ENCODE results near the gene ADCY4.
"Not testable (repeated sequence)": the region's sequence is repeated elsewhere in the genome, so short reads cannot be mapped to it uniquely, and the experiment has no call there.

The ADCY4 gene

GRCh38 chr14:24366721-24367513 is 32.0 kb upstream of the ADCY4 start:
- FAIRE-seq: no peak

DNA sequence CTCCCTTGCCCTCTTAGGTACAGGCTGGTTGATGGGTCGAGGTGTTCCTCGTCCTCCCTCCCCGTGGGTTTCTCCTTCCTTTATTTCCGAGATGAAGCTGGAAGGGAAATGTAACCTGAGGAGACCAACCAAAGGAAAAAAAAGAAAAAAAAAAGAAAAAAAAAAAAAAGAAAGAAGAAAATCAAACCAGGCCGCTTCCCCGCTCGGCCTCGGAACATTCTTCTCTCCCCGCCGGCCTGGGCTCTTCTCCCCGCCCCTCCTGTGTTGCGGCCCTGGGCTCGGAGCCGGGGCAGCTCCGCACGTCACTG is 31.5 kb upstream of the ADCY4 start:
- no peak for FAIRE-seq

DNA sequence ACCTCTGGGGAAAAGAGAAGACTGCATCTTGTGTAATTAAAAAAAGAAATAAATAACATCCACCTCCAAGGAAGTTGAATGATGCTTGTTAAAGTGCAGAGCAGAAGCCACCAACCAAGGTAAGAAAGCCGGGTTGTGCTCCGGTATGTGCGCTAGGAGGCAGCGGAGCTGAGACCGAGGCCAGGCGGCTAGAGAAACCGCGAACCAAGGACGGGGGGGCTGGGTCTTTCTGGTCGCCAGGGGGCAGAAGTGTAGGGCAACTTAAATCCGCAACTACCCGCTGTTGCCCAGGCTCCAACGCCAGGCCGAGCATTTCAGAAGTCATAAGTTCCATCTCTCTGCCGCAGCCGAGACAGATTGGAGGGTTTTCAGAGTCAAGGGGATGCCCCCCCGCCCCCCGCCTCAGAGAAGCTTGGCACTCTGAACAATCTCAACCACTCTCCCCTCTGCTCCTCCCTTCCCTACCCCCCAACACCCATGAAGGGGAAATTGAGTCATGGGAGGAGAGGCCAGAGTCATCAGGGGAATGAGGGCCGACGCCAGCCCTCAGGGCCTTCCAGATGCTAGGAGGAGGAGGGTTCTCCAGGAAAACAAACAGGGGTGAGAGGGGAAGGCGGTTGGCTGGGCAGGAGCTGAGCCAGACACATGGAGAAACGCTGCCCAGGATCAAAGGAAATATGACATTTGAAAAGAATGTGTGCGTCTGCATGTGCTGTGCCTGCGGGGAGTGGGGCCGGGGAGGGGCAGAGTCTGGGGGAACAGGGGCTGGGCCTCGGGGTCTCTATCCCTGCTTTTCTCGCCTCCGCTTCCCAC is 30.9 kb upstream of the ADCY4 start:
- no peak for FAIRE-seq

GRCh38 chr14:24364841-24365240 is 30.0 kb upstream of the ADCY4 start:
- no peak for FAIRE-seq

DNA sequence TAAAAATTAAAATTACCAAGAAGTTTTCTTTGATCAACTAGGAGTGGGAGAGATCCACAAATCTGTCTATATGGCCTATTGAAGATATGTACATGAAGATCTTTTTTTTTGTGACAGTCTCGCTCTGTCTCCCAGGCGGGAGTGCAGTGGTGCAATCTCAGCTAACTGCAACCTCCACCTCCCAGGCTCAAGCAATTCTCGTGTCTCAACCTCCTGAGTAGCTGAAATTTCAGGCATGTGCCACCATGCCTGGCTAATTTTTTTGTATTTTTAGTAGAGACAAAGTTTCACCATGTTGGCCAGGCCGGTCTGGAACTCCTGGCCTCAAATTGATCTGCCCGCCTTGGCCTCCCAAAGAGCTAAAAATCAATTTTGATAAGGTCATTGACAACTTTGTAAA is 28.5 kb upstream of the ADCY4 start:
- FAIRE-seq: no peak

DNA sequence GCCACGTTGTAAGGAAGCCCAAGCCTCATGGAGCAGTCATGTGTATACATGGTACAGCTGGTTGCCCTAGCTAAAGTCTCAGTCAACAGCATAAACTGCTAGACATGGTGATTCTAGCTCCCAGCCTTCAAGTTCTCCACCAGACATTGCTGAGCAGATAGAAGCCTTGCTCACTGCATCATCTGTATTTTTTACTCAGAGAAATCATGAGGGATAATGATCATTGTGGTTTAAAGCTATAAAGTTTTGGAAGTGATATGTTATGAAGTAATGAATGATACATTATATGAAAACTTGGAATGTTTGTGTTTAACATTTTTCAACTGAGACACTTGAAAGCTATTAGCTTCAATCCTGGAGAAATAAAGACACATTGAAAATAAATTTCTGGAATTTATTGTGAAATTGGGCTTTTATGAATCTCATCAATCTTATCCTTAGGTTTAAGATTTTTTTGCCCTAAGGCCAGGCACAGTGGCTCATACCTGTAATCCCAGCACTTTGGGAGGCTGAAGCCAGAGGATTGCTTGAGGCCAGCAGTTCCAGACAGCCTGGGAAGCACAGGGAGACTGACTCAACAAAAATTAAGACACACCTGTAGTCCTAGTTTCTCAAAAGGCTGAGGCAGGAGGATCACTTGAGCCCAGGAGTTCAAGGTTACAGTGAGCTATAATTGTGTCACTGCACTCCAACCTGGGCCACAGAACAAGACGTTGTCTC is 27.5 kb upstream of the ADCY4 start:
- FAIRE-seq: no peak

GRCh38 chr14:24361326-24361725 is 26.5 kb upstream of the ADCY4 start:
- no peak for FAIRE-seq

DNA sequence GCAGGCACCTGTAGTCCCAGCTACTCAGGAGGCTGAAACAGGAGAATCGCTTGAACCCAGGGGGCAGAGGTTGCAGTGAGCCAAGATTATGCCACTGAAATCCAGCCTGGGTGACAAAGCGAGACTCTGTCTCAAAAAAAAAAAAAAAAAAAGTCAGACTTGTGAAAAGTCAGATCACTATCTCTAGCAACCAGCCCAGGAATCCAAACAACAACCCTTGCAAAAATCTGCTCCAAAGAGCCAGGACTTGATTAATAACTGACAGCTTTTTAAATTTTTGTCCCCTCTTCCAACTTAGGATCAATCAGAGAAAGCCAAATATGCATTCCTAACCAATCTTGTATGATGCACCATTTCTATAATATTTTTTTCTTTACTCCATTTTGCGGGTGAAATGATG is 25.4 kb upstream of the ADCY4 start:
- FAIRE-seq: no peak

GRCh38 chr14:24356208-24356607 is 21.3 kb upstream of the ADCY4 start:
- FAIRE-seq: no peak

GRCh38 chr14:24355009-24355408 is 20.1 kb upstream of the ADCY4 start:
- FAIRE-seq: no peak

DNA sequence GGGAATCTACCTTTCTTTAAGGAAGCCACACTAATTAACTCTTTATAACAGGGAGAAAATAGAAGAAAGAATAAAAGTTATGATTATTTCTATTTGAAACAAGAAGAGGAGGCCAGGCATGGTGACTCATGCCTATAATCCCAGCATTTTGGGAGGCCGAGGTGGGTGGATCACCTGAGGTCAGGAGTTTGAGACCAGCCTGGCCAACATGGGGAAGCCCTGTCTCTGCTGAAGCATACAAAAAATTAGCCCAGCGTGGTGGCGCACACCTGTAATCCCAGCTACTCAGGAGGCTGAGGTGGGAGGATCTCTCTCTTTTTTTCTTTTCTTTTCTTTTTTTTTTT is 19.6 kb upstream of the ADCY4 start:
- FAIRE-seq: not testable (repeated sequence)

DNA sequence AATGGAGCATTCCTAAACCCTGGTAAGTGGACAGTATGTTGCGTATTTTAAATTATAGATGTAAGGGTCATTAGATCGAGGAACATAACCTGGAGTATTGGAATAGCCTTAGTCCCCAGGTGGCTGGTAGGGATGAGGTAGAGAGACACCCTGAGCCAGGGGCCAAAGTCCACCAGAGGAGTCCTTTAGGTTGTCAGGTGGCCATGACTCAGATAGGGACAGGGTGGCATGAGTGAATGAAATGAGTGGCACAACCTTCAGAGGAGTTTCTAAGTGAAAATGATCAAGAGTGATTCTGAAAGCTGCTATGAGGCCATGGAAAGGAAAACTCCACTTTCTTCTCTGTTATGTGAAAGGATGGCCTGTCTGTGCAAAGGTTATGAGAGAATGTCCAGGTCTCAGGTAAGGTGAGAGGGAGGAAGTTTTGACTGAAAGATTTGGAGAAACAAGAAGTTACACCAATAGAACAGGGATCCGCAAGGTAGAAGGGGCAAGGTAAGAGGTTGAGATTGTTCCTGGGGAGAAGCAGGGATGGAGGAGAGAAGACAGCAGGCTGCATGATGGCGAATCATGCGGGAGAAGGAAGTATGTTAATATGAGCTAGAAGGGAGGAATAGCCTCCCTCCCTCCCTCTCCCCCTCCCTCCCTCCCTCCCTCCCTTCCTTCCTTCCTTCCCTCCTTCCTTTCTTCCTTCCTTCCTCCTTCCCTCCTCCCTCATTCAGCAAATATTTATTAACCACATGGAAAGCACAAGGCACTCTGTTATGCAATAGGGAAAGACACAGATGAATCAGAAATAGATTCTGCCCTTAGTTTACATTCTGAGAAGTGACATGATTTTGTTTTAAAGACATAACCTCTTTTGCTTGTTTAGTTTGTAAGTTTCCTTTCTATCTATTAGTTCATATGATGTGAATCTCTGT is 18.9 kb upstream of the ADCY4 start:
- FAIRE-seq: no peak

- FAIRE-seq: no peak
These were observed 16.6 kb upstream of the ADCY4 start for GRCh38 chr14:24351517-24351916.

GRCh38 chr14:24349742-24350141 is 14.9 kb upstream of the ADCY4 start:
- FAIRE-seq: no peak

- FAIRE-seq: no peak
These were observed 13.3 kb upstream of the ADCY4 start for GRCh38 chr14:24348186-24348585.

GRCh38 chr14:24347134-24347533 is 12.3 kb upstream of the ADCY4 start:
- FAIRE-seq: no peak

DNA sequence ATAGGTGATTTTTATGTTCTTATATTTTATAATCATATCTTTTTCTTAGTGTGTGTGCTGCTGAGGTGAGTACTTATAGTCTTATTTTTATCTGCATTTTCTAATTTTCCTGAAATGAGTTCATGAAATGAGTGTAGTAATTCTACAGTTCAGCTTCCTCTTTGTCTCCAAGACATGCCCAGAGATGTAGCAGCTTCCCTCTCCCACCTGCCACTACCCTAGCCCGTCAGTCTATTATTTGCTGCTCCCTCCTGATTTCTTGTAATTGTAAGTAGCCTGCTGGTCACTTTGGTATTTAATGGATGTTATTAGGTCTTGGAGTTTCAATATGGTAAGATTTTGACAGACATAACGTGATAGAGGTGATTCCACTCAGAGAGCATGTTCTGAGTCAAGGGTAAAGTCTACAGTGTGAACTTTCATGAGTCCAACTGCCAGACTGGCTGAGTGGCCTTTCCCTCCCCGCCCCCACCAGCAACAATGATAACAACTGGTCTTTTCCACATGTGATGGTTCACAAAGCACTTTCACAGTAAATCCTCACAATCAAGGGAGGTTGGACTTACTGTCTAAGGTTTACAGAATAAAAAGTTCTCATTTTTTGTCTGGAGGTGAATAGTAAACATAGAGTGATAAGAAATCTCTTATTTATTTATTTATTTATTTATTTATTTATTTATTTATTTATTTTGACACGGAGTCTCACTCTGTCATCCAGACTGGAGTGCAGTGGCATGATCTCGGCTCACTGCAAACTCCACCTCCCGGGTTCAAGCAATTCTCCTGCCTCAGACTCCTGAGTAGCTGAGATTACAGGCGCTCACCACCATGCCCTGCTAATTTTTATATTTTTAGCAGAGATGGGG is 9.2 kb upstream of the ADCY4 start:
- FAIRE-seq: no peak

- FAIRE-seq: no peak
These were observed 8.0 kb upstream of the ADCY4 start for GRCh38 chr14:24342889-24343288.

GRCh38 chr14:24340606-24341005 is 5.7 kb upstream of the ADCY4 start:
- no peak for FAIRE-seq

DNA sequence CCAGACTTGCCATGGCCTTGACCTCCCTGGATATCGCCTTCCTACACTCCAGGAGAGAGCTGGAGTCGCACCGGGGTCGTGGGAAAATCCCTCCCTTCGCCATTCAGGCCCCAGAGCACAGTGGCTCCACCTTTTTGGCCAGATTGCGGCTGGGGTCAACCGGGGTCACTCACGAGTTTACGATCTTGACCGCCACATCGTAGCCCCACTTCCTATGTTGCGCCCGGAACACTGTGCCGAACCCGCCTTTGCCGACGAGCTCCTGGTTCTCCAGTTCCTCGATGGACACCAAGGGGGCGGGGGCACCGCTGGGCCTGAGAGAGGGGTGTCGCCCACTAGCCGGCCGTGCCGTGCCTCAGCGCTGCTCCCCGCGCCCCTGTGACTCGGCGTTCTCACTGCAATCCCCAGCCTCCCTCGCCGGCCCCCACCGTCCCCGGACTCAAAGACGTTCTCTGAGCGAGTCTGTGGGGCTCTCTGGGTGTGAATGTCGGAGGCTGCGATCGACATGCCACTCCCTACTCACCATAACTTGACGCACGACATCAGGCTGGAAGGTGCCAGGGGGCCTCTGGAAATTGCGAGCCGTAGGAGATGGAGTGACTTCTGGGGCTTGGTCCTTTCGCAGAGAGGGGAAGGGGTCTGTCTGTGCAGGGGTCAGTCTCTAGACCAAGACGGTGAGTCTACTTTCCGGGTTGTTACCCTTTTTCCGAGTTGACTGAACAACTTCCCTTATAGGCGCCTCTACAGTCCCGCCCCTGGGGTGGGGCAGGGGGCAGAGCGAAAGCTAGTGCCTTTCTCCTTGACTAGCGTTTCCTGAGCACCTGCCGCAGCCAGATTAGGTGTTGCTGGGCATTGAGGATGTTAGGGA is 4.6 kb upstream of the ADCY4 start, which contains the start of gene RIPK3:
RIPK3 (minus strand) TSS at position 708 of the 868 bp plus-strand sequence; CDS start at position 543, 165 bp downstream.
- FAIRE-seq: no peak

DNA sequence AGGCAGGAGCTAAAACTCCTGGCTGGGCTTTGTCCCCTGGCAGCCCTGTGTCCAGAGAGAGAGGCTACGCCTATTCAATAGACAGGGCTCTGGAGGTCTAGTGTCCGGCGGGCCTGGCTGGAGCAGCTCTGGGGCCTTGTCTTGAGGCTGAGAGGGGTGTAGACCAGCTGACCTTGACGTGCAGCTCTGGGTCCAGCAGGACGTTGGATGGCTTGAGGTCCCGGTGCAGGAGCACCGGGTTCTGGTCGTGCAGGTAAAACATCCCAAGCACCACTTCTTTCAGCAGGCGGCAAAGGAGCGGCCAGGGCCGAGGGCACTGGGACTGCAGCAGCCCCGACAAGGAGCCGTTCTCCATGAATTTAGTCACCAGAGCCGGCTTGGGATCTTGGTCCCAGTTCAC is 4.0 kb upstream of the ADCY4 start:
- FAIRE-seq: no peak
